Measurements from ENCODE around the gene GP2. TPM values are rescaled to one million over a fixed set of nuclear protein-coding genes. Genes with fewer than 3 reads are reported as not detected.
"Not testable (repeated sequence)": the region's sequence is repeated elsewhere in the genome, so short reads cannot be mapped to it uniquely, and the experiment has no call there.

Gene GP2
- total RNA-seq, 2 experiments from 2014 or later = not detected

- no peaks in the 10 kb centered on the region for H3K36me3 Mint-ChIP-seq (ENCODE audit: low read depth)
- H3K9me3 Mint-ChIP-seq = no peaks in the 10 kb centered on the region
- ATAC-seq (no peak), DNase-seq (no peak)
- H3K27me3 Mint-ChIP-seq = peaks cover 1% of the 10 kb centered on the region
- H3K4me1 Mint-ChIP-seq (ENCODE audit: low read depth) = no peaks in the 10 kb centered on the region
- intact Hi-C loops (cut with micrococcal nuclease) = no loop called here
- TF ChIP-seq CTCF (IDR thresholded peaks at IDR 0.05) = no peak
- no peak overlapping the region for H3K27ac Mint-ChIP-seq
- CTCF ChIA-PET = no interaction called here
- H3K4me3 Mint-ChIP-seq = no peak overlapping the region
- POLR2A ChIA-PET = no interaction called here
These were observed 10.2 kb downstream of the GP2 start for GRCh38 chr16:20317117-20317516.

- ChIA-PET CTCF (no interaction called here), POLR2A (no interaction called here)
- no peaks in the 10 kb centered on the region for H3K36me3 Mint-ChIP-seq (ENCODE audit: low read depth)
- no peak overlapping the region for H3K4me3 Mint-ChIP-seq
- ATAC-seq = no peak
- no peaks in the 10 kb centered on the region for H3K9me3 Mint-ChIP-seq
- no peak for TF ChIP-seq CTCF (IDR thresholded peaks at IDR 0.05)
- H3K27me3 Mint-ChIP-seq = peaks cover 1% of the 10 kb centered on the region
- no peaks in the 10 kb centered on the region for H3K4me1 Mint-ChIP-seq (ENCODE audit: low read depth)
- intact Hi-C loops (cut with micrococcal nuclease) = no loop called here
- no peak for DNase-seq
- H3K27ac Mint-ChIP-seq = no peak overlapping the region
These were observed 10.6 kb downstream of the GP2 start for GRCh38 chr16:20316715-20317114.

- POLR2A ChIA-PET = no interaction called here
- Mint-ChIP-seq H3K36me3 (ENCODE audit: low read depth) (no peaks in the 10 kb centered on the region), H3K27me3 (peaks cover 1% of the 10 kb centered on the region), H3K4me1 (ENCODE audit: low read depth) (no peaks in the 10 kb centered on the region), H3K9me3 (no peaks in the 10 kb centered on the region), H3K4me3 (no peak overlapping the region), H3K27ac (no peak overlapping the region)
- ATAC-seq (no peak), DNase-seq (no peak)
- CTCF ChIA-PET = no interaction called here
- intact Hi-C loops (cut with micrococcal nuclease) = no loop called here
- TF ChIP-seq CTCF (IDR thresholded peaks at IDR 0.05) = no peak
These were observed 11.5 kb downstream of the GP2 start for GRCh38 chr16:20315764-20316163.

GRCh38 chr16:20314575-20314974, 12.7 kb downstream of the GP2 start:
- Mint-ChIP-seq H3K36me3 (ENCODE audit: low read depth) (no peaks in the 10 kb centered on the region), H3K27ac (no peak overlapping the region), H3K4me3 (no peak overlapping the region), H3K9me3 (no peaks in the 10 kb centered on the region), H3K27me3 (peaks cover 1% of the 10 kb centered on the region), H3K4me1 (ENCODE audit: low read depth) (no peaks in the 10 kb centered on the region)
- ChIA-PET CTCF (interaction anchor here (1.7 kb wide), 1 partner anchor 14 kb away, joined by 4 read pairs; no protein-coding TSS in a partner anchor), POLR2A (no interaction called here)
- ATAC-seq (no peak), DNase-seq (no peak)
- no peak for TF ChIP-seq CTCF (IDR thresholded peaks at IDR 0.05)
- intact Hi-C loops (cut with micrococcal nuclease) = no loop called here

- Mint-ChIP-seq H3K4me1 (ENCODE audit: low read depth) (no peaks in the 10 kb centered on the region), H3K27me3 (peaks cover 1% of the 10 kb centered on the region), H3K27ac (no peak overlapping the region), H3K4me3 (no peak overlapping the region), H3K9me3 (no peaks in the 10 kb centered on the region), H3K36me3 (ENCODE audit: low read depth) (no peaks in the 10 kb centered on the region)
- DNase-seq = no peak
- ChIA-PET CTCF (interaction anchor here (1.7 kb wide), 1 partner anchor 13 kb away, joined by 4 read pairs; no protein-coding TSS in a partner anchor), POLR2A (interaction anchor here (0.6 kb wide), 1 partner anchor 90 kb away, joined by 3 read pairs; no protein-coding TSS in a partner anchor)
- intact Hi-C loops (cut with micrococcal nuclease) = no loop called here
- TF ChIP-seq CTCF (IDR thresholded peaks at IDR 0.05) = no peak
- ATAC-seq = no peak
These were observed 13.6 kb downstream of the GP2 start for GRCh38 chr16:20313741-20314140.

GRCh38 chr16:20312536-20313095, 14.7 kb downstream of the GP2 start:
- H3K27me3 Mint-ChIP-seq; intact Hi-C loops (cut with micrococcal nuclease); ATAC-seq; H3K4me1 Mint-ChIP-seq (ENCODE audit: low read depth); DNase-seq; H3K4me3 Mint-ChIP-seq; H3K27ac Mint-ChIP-seq; H3K9me3 Mint-ChIP-seq; CTCF ChIA-PET; POLR2A ChIA-PET; H3K36me3 Mint-ChIP-seq (ENCODE audit: low read depth): not testable (repeated sequence)
